Measurements from ENCODE around the gene ADRM1.
A peak's percentile ranks its signal among the peaks of the same experiment; 100 is the strongest.

Gene ADRM1

GRCh38 chr20:62298577-62299249, 4.1 kb upstream of the ADRM1 start:
- DNase-seq: no peak

DNA sequence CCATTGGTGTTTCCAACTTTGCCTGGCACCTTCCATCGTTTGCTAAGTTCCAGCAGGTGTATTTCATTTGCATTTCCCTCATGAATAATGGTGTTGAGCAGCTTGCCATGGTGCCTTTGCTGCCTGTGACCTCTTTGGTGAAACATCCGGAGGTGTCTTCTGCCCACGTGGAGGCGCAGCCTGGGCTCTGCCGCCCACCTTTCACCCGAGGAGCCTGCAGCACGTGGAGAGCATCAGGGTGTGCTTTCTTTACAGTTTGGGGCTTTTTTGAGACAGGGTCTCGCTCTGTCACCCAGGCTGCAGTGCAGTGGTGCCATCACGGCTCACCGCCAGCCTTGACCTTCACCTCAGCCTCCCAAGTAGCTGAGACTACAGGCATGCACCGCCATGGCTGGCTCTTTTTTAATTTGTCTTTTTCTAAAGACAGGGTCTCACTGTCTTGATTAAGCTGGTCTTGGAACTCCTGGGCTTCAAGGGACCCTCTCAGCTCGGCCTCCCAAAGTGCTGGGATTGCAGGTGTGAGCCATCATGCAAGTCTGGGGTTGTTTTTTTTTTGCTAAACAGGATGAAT, 3.0 kb upstream of the ADRM1 start:
- no peak for DNase-seq

DNA sequence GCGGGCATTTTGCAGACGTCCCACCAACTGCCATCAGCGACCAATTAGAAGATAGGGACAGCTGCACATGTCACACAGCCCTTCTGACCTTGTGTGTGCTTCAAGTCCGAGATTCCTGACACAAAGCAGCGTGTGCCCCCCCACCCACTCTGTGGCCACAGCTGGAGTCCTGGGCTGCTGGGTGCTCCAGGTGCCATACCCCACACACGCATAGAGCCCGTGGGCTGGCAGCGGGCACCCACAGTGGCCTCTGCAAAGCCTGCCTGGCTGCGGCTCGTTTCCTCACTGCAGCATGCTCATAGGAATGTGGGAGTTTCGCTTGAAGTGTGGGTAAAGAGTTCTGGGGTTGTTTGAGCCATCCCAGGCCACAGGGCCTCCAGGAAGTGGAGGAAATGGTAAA, 2.5 kb upstream of the ADRM1 start:
- no peak for DNase-seq

DNA sequence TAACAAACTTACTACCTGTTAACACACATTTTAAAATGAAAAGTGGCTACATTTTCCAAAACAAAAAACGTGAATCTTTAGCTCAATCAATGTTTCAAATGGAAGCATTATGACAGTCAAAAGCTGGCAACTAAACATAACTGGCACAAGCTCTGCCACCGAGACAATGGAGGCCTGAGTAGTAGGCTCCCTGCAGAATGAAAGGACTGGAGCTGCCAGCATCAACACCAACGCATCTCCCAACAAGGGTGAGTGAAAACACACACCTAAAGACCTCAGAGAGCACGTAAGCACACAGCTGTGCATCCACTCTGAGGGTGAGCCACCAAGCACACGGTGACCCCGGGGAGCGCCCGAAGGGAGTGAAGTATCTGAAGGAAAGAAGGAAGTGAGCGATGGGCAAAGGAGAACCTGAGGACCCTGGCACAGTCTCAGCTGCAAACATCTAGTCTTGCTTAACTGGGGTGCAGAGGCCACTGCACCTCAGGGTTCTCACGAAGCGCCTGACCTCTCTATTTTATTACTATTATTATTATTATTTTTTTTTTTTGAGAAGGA, 1.6 kb upstream of the ADRM1 start:
- no peak for DNase-seq

DNA sequence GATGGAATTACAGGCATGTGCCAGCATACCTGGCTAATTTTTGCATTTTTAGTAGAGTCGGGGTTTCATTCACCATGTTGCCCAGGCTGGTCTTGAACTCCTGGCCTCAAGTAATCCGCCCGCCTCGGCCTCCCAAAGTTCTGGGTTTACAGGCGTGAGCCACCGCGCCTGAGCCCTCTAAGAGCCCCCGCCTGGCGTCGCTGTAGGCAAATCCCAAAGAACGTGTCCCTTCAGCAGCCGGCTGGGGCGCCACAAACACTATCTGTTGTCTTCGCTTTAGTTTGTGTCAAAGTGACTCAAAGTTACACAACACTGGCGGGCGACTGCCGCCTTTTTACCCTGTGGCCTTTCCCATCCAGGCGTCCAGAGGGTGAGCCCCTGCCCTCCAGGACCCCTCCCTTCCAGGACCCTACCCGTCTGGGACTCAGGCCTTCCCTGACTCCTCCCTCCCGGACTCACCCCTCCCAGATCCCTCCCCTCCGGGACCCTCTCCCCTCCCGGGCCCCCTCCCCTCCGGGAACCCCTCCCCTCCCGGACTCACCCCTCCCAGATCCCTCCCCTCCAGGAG, 940 bp upstream of the ADRM1 start:
- DNase-seq: peak; percentile 93

GRCh38 chr20:62303062-62303339, 204 bp downstream of the ADRM1 start:
- DNase-seq: no peak

DNA sequence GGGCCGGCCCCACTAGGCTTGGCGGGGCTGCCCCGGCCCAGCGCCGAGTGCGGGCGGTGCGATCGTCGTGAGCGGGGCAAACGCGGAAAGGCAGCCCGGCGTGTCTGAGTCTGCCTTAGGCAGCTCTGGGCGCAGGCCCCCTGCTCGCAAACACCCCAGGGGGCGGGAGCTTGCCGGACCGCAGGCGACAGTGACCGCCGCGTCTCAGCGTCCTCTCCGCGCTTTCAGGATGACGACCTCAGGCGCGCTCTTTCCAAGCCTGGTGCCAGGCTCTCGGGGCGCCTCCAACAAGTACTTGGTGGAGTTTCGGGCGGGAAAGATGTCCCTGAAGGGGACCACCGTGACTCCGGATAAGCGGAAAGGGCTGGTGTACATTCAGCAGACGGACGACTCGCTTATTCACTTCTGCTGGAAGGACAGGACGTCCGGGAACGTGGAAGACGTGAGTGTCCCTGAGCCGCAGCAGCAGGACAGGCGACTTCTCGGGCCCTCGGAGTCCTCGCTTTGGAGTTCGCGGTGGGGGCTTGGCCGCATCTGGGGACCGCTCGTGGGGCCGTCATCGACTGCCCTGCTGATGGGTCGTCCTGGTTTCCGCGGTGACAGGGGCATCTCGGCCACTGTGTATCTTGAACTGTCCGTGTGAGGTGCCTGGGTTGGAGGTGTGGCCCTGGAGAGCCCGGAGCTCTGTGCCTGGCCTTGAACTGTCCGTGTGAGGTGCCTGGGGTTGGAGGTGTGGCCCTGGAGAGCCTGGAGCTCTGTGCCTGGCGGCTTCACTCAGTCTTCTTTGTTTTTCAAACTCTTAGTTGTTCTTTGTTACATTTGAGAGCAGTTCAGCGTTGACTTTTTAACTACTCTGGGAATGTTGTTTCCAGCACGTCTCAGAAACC, 786 bp downstream of the ADRM1 start:
- DNase-seq: no peak

DNA sequence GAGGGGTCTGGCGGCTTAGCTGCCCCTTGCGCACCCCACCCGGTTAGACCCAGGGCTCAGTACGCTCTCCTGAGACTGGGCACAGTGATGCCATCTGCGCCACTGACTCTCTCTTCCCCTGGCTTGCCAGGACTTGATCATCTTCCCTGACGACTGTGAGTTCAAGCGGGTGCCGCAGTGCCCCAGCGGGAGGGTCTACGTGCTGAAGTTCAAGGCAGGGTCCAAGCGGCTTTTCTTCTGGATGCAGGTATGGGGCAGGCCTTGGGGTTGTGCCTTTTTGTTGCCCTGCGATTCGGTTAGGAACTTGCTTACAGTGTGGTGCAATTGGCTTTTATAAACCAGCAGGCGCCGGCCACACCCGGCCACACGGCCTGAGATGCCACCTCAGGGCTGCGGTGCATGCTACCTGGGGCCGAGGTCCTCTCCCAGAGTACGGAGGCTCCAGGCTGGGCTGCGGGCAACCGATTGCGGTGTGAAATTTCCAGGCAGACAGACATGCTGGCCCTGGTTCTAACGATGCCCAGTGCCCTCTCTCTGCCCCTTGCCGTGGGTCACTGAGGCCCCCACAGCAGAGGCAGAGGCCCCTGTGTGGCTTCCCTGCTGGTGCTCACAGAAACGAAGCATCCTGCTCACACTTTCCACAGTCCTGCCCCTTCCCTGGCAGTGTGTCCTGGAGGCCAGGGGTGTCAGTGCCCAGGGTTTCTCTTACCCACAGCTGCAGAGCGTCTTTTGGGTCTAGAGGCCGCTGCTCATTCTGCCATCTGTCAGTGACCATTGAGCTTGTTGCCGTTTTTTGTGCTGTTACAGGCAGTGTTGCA, 1.7 kb downstream of the ADRM1 start:
- DNase-seq: no peak

DNA sequence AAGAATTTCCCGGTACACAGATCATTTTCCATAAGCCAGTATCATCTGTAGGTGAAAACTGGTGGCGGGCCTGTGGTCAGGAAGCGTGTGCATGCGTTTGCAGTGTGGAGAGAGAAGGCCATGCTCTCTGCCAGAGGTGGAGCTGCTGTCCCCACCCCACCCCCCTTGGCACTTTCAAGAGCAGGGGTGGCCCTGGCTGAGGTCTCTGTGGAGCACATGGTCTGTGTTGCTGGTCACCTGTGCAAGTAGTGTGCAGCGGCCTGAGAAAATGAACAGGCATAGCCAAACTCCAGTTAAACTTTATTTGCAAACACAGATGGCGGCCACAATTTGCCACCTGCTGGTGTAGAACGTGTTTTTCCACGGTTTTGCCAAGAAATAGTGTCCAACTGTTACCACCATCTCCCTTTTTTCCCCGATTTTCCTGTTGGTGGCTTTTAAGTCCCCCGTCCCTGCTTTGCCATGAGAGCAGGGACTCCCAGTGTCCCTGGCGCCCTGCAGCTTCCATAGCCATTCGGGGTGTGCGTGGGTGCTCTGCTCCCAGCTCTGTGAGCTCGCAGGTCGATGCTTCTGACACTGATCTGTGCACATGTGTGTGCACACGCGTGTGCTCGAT, 2.5 kb downstream of the ADRM1 start:
- no peak for DNase-seq

DNA sequence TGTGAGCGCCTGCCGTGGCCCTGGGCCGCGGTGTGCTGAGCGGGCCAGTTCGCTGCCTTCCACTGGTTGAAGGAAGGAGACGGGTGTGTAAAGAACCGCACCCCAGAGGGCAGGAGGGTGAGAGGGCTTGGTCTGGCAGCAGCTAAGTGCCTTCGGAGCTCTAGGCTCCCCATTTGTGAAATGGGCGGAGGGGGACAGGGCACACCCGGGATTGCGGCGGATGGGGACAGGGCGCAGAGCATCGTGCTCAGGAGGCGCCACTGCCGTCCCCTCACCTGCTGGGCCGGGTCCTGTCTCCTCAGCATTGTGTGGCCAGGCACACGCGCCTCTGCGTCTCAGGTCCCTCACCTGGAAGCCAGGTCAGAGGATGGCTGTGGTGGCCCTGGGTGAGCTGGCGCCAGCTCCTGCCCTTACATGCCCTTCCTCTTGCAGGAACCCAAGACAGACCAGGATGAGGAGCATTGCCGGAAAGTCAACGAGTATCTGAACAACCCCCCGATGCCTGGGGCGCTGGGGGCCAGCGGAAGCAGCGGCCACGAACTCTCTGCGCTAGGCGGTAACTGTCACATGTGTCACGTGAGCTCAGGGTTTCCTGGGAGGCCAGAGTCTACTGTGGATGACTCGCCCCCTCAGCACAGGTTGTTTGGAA, 3.1 kb downstream of the ADRM1 start:
- no peak for DNase-seq

- DNase-seq: no peak
Measured at GRCh38 chr20:62306414-62307187, 3.8 kb downstream of the ADRM1 start.

DNA sequence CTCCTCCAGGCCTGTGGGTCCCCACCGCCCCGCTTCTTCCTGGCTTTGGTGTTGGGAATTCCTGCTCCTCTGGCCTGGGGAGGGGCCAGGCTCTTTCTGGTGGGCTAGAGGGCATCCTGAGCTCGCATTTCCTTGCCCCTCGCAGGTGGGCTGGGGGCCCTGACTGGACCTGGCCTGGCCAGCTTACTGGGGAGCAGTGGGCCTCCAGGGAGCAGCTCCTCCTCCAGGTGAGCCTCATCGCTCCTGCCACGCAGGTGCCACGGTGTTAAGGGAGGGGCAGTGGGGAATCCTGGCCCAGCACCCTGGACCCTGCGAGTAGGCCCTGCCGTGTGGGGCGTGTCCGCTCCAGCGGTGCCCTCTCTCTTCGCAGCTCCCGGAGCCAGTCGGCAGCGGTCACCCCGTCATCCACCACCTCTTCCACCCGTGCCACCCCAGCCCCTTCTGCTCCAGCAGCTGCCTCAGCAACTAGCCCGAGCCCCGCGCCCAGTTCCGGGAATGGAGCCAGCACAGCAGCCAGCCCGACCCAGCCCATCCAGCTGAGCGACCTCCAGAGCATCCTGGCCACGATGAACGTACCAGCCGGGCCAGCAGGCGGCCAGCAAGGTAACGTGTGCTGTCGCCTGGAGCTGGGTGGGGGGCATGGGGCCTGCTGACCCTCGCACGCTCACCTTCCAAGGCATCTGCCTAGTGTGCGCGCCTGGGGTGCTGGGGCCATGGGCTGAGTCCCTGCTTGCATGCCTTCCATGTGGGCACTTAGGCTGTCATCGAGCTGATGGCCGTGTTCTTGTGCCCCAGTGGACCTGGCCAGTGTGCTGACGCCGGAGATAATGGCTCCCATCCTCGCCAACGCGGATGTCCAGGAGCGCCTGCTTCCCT, 4.7 kb downstream of the ADRM1 start:
- DNase-seq: no peak

- DNase-seq: no peak
Measured at GRCh38 chr20:62308102-62308822, 5.5 kb downstream of the ADRM1 start.

GRCh38 chr20:62309198-62309944, 6.6 kb downstream of the ADRM1 start:
- DNase-seq: no peak

DNA sequence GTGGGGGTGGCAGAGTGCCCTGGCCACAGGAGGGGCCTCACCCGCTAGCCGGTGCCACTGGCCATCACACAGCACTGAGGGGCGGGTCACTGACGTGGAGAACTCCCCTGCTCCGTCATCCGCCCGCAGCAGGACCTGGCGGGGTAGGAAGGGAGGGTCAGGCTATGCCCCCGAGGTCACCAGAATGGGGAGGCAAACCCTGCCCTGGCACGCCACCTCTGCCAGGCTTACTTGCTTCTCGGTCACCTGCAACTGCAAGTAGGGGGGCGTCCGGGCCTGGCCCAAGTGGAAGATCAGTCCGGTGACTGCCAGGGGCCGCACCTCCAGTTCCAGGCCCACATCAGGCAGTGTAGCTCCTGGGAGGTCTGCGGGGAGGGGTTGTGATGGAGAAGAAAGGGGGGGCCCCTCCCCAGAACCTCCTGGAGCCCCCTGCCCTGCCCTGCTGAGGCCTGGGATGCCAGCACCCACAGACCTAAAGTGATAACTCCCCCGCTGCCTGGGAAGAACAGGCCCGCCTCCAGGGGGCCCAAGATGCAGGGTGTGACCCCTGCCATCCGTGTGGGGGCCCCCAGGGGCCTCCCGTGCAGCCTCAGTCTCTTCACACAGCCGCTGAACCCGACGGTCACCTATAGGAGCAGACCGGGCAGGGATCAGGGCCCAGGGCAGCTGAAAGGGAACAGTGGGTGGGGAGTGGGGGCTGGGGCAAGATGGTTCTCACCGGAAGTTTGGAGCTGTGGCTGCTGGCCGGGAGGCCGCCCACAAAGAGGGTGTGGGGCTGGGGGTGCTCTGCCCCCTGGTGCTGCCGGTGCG, 7.4 kb downstream of the ADRM1 start:
- DNase-seq: no peak

GRCh38 chr20:62310757-62311121, 7.9 kb downstream of the ADRM1 start:
- no peak for DNase-seq

DNA sequence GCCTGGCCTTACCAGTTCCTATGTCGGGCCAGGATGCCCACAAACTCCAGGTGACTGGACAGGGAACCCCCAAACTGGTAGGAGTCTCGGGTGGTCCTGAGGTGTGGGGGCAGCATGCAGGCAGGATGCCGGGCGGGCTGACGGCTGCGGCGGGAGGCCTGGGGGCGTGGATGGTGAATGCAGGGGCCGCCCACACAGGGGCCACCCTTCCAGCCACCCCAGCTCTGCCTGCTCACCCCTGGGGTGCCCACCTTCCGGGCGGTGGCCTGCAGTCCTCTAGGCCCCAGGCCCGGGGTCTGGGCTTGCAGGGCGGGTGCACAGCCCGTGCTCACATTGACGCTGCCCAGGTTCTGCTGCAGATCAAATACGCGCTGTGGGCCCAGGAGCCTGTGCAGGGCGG, 8.4 kb downstream of the ADRM1 start:
- no peak for DNase-seq

Data from NCI-H2171 (cell line).